ENCODE measurements around the gene OBP2A. TPM values are rescaled to one million over a fixed set of nuclear protein-coding genes. Genes with fewer than 3 reads are reported as not detected.

Gene OBP2A
- total RNA-seq, 4 donors from 2014 or later: not detected

DNA sequence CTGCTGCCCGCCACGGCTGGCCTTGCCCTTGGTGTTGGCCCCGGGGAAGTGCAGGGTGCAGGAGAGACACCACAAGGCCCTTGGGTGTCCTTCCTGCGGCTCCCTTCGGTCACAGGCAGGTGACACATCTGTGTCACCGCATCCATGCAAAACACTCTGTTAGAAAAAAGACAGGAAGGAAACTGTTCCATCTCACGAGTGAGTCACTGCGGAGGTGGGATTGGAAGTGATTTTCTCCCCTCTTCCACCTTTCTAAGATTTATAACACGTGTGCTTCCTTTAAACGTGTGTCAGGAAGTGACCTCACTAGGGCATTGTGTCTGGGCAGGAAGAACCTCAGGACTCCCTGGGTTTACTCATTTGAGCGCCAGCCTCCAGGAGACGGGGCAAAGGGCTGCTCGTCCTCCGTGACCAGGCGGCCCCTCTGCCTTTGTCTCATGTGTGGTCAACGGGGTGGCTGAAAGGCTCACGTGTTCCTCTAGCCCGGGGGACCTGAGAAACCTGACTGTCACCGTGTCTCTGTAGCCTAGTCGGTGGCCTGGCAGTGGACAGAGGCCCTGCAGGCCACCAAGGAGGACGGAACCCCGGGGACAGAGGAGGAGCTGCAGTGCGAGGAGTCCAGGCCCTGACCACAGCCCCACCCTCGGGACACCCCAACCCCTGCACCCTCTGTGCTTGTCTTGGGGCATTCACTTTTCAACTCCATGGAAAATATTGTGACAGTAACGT is 29.6 kb upstream of the OBP2A start:
- no peak overlapping the region for H3K27ac ChIP-seq
- no peaks in the 10 kb centered on the region for H3K4me1 ChIP-seq
- no peaks in the 10 kb centered on the region for H3K9me3 ChIP-seq
- ATAC-seq: no peak
- no peaks in the 10 kb centered on the region for H3K36me3 ChIP-seq
- peaks cover 39% of the 10 kb centered on the region for H3K27me3 ChIP-seq
- 55 to 88% methylated on average over 3 to 6 of the region's 25 CpGs for WGBS, 2 donors (ENCODE audit: low coverage in 1 of 2)
- H3K4me3 ChIP-seq: no peak overlapping the region
- TF ChIP-seq EP300 (IDR thresholded peaks at IDR 0.05) (no peak), POLR2A (IDR thresholded peaks at IDR 0.05) (no peak), POLR2AphosphoS5 (IDR thresholded peaks at IDR 0.05) (no peak)
- TF ChIP-seq, protein P1, sequence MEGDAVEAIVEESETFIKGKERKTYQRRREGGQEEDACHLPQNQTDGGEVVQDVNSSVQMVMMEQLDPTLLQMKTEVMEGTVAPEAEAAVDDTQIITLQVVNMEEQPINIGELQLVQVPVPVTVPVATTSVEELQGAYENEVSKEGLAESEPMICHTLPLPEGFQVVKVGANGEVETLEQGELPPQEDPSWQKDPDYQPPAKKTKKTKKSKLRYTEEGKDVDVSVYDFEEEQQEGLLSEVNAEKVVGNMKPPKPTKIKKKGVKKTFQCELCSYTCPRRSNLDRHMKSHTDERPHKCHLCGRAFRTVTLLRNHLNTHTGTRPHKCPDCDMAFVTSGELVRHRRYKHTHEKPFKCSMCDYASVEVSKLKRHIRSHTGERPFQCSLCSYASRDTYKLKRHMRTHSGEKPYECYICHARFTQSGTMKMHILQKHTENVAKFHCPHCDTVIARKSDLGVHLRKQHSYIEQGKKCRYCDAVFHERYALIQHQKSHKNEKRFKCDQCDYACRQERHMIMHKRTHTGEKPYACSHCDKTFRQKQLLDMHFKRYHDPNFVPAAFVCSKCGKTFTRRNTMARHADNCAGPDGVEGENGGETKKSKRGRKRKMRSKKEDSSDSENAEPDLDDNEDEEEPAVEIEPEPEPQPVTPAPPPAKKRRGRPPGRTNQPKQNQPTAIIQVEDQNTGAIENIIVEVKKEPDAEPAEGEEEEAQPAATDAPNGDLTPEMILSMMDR (IDR thresholded peaks at IDR 0.05): no peak

DNA sequence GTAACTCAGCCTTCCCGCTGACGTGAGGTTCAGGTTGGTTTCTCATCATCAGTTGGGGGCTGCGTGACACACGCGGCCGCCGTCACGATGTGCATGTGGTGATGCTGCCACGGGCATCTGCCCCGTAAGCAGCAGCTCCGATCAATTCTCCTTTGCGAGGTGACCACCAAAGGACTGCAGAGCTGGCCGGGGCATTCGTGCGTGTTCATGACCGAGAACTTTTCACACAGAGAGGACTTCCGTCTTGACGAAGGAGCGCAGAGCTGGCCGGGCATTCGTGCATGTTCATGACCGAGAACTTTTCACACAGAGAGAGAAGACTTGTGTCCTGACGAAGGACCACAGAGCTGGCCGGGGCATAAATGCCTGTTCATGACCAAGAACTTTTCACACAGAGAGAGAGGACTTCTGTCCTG is 28.5 kb upstream of the OBP2A start:
- TF ChIP-seq, protein P1 (IDR thresholded peaks at IDR 0.05): no peak
- TF ChIP-seq POLR2AphosphoS5 (IDR thresholded peaks at IDR 0.05) (no peak), POLR2A (IDR thresholded peaks at IDR 0.05) (no peak), EP300 (IDR thresholded peaks at IDR 0.05) (no peak)
- Histone ChIP-seq H3K9me3 (no peaks in the 10 kb centered on the region), H3K27me3 (peaks cover 50% of the 10 kb centered on the region), H3K4me1 (no peaks in the 10 kb centered on the region), H3K36me3 (no peaks in the 10 kb centered on the region), H3K27ac (no peak overlapping the region), H3K4me3 (no peak overlapping the region)
- no peak for ATAC-seq
- WGBS, 2 donors (ENCODE audit: low coverage in 1 of 2): 92 to 100% methylated on average over 1 to 24 of the region's 24 CpGs

- Histone ChIP-seq H3K27ac (no peak overlapping the region), H3K4me1 (no peaks in the 10 kb centered on the region), H3K36me3 (no peaks in the 10 kb centered on the region), H3K27me3 (peaks cover 70% of the 10 kb centered on the region), H3K4me3 (no peak overlapping the region), H3K9me3 (no peaks in the 10 kb centered on the region)
- WGBS, 2 donors (ENCODE audit: low coverage in 1 of 2): 93 to 95% methylated on average over 10 of the region's 10 CpGs
- ATAC-seq: no peak
- TF ChIP-seq, protein P1 (IDR thresholded peaks at IDR 0.05): no peak
- no peak for TF ChIP-seq POLR2A (IDR thresholded peaks at IDR 0.05)
- TF ChIP-seq EP300 (IDR thresholded peaks at IDR 0.05): no peak
- TF ChIP-seq POLR2AphosphoS5 (IDR thresholded peaks at IDR 0.05): no peak
These were observed 26.6 kb upstream of the OBP2A start for GRCh38 chr9:135519179-135519971.

GRCh38 chr9:135520916-135521607 is 24.9 kb upstream of the OBP2A start, which contains the start of gene LCN1:
Gene LCN1 (plus strand): TSS chr9:135521440. CDS start chr9:135521498, 58 bp downstream.
- ATAC-seq: no peak
- H3K27me3 ChIP-seq: peaks cover 73% of the 10 kb centered on the region

More at GRCh38 chr9:135520916-135521607, 24.9 kb upstream of the OBP2A start, which contains the start of gene LCN1:
- TF ChIP-seq EP300 (IDR thresholded peaks at IDR 0.05) (no peak), POLR2A (IDR thresholded peaks at IDR 0.05) (no peak), POLR2AphosphoS5 (IDR thresholded peaks at IDR 0.05) (no peak)
- TF ChIP-seq, protein P1 (IDR thresholded peaks at IDR 0.05): no peak
- H3K4me3 ChIP-seq: no peak within 1 kb of the TSS
- no peaks in the 10 kb centered on the region for H3K4me1 ChIP-seq
- 73% methylated on average over 3 of the region's 18 CpGs; no CpG with 5 or more reads in 1 of the 2 donors for WGBS, 2 donors (ENCODE audit: low coverage in 1 of 2)
- no peaks in the 10 kb centered on the region for H3K36me3 ChIP-seq
- no peaks in the 10 kb centered on the region for H3K9me3 ChIP-seq
- no peak within 1 kb of the TSS for H3K27ac ChIP-seq

Measured in gastroesophageal sphincter (tissue), 4 donors.